Measurements from ENCODE around the gene DCAF5. TPM values are rescaled to one million over a fixed set of nuclear protein-coding genes. Genes with fewer than 3 reads are reported as not detected.

The DCAF5 gene
- total and polyA plus RNA-seq, 2 of the 8 experiments (the other 6 are each of a cell fraction or from before 2014, with no cell fraction given) = 24.3 to 31.0 TPM

DNA sequence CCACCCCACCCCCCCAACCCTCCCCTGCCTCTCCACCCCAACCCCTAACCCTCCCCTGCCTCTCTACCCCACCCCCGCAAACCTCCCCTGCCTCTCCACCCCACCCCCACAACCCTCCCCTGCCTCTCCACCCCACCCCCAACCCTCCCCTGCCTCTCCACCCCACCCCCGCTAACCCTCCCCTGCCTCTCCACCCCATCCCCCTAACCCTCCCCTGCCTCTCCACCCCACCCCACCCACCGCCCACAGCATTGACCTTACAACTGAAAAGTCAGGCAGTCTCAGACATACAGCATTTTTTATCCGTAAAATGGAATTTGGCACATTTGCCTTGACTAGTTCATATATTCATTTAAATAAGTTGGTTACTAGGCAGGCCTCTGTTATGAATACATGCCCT lies 135.2 kb downstream of the DCAF5 start (continued):
- TF ChIP-seq, protein P1, sequence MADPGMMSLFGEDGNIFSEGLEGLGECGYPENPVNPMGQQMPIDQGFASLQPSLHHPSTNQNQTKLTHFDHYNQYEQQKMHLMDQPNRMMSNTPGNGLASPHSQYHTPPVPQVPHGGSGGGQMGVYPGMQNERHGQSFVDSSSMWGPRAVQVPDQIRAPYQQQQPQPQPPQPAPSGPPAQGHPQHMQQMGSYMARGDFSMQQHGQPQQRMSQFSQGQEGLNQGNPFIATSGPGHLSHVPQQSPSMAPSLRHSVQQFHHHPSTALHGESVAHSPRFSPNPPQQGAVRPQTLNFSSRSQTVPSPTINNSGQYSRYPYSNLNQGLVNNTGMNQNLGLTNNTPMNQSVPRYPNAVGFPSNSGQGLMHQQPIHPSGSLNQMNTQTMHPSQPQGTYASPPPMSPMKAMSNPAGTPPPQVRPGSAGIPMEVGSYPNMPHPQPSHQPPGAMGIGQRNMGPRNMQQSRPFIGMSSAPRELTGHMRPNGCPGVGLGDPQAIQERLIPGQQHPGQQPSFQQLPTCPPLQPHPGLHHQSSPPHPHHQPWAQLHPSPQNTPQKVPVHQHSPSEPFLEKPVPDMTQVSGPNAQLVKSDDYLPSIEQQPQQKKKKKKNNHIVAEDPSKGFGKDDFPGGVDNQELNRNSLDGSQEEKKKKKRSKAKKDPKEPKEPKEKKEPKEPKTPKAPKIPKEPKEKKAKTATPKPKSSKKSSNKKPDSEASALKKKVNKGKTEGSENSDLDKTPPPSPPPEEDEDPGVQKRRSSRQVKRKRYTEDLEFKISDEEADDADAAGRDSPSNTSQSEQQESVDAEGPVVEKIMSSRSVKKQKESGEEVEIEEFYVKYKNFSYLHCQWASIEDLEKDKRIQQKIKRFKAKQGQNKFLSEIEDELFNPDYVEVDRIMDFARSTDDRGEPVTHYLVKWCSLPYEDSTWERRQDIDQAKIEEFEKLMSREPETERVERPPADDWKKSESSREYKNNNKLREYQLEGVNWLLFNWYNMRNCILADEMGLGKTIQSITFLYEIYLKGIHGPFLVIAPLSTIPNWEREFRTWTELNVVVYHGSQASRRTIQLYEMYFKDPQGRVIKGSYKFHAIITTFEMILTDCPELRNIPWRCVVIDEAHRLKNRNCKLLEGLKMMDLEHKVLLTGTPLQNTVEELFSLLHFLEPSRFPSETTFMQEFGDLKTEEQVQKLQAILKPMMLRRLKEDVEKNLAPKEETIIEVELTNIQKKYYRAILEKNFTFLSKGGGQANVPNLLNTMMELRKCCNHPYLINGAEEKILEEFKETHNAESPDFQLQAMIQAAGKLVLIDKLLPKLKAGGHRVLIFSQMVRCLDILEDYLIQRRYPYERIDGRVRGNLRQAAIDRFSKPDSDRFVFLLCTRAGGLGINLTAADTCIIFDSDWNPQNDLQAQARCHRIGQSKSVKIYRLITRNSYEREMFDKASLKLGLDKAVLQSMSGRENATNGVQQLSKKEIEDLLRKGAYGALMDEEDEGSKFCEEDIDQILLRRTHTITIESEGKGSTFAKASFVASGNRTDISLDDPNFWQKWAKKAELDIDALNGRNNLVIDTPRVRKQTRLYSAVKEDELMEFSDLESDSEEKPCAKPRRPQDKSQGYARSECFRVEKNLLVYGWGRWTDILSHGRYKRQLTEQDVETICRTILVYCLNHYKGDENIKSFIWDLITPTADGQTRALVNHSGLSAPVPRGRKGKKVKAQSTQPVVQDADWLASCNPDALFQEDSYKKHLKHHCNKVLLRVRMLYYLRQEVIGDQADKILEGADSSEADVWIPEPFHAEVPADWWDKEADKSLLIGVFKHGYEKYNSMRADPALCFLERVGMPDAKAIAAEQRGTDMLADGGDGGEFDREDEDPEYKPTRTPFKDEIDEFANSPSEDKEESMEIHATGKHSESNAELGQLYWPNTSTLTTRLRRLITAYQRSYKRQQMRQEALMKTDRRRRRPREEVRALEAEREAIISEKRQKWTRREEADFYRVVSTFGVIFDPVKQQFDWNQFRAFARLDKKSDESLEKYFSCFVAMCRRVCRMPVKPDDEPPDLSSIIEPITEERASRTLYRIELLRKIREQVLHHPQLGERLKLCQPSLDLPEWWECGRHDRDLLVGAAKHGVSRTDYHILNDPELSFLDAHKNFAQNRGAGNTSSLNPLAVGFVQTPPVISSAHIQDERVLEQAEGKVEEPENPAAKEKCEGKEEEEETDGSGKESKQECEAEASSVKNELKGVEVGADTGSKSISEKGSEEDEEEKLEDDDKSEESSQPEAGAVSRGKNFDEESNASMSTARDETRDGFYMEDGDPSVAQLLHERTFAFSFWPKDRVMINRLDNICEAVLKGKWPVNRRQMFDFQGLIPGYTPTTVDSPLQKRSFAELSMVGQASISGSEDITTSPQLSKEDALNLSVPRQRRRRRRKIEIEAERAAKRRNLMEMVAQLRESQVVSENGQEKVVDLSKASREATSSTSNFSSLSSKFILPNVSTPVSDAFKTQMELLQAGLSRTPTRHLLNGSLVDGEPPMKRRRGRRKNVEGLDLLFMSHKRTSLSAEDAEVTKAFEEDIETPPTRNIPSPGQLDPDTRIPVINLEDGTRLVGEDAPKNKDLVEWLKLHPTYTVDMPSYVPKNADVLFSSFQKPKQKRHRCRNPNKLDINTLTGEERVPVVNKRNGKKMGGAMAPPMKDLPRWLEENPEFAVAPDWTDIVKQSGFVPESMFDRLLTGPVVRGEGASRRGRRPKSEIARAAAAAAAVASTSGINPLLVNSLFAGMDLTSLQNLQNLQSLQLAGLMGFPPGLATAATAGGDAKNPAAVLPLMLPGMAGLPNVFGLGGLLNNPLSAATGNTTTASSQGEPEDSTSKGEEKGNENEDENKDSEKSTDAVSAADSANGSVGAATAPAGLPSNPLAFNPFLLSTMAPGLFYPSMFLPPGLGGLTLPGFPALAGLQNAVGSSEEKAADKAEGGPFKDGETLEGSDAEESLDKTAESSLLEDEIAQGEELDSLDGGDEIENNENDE (IDR thresholded peaks at IDR 0.05; ENCODE audit: insufficient replicate concordance, low read length) = no peak
- TF ChIP-seq RNF2 (IDR thresholded peaks at IDR 0.05; ENCODE audit: borderline replicate concordance, low read depth, low read length, missing control alignments, poor library complexity, severe bottlenecking) (no peak), NANOG (IDR thresholded peaks at IDR 0.05; ENCODE audit: insufficient read depth, low read depth, low read length, poor library complexity, severe bottlenecking) (no peak), POLR2AphosphoS5 (IDR thresholded peaks at IDR 0.05; ENCODE audit: low read depth, low read length) (no peak), CHD1 (IDR thresholded peaks at IDR 0.05; ENCODE audit: low read depth, low read length) (no peak), BRCA1 (IDR thresholded peaks at IDR 0.05; ENCODE audit: low read depth, low read length) (no peak), RBBP5 (IDR thresholded peaks at IDR 0.05; ENCODE audit: borderline replicate concordance, low read depth, low read length) (no peak), SP2 (IDR thresholded peaks at IDR 0.05; ENCODE audit: low read length) (no peak), RFX5 (IDR thresholded peaks at IDR 0.05; ENCODE audit: borderline replicate concordance, low read depth, low read length) (no peak), KDM5A (IDR thresholded peaks at IDR 0.05; ENCODE audit: low read length) (no peak), MAFK (IDR thresholded peaks at IDR 0.05; ENCODE audit: low read depth, low read length) (no peak)
